Vagina (tissue), 2 donors: ENCODE data around the gene ESRRA. TPM values are rescaled to one million over a fixed set of nuclear protein-coding genes. Genes with fewer than 3 reads are reported as not detected.

ENCODE experiments used
- DNase-seq, 2 donors: peaks; one replicate each; pipeline ENCODE4 v3.0.0-alpha.2; 2017; ENCODE audit errors: extremely low spot score in 2 of 2
- H3K27ac ChIP-seq: fragments of 200-600 bp; sonication (generic); one replicate; pipeline ENCODE4 v1.5.1; 2019
- H3K27me3 ChIP-seq: fragments of 200-600 bp; sonication (generic); one replicate; pipeline ENCODE4 v1.5.1; 2019
- H3K36me3 ChIP-seq, 2 donors: fragments of 200-600 bp; sonication (generic); one replicate each; pipeline ENCODE4 v1.5.1; 2017 to 2019
- H3K4me1 ChIP-seq: fragments of 200-600 bp; sonication (generic); one replicate; pipeline ENCODE4 v1.5.1; 2019
- H3K4me3 ChIP-seq, 2 donors: fragments of 200-600 bp; sonication (generic); 1 replicate in 1 of 2; 2 replicates in 1 of 2; pipeline ENCODE4 v1.5.1; 2016 to 2019
- H3K9me3 ChIP-seq: fragments of 200-600 bp; sonication (generic); one replicate; pipeline ENCODE4 v1.5.1; 2019
- POLR2A ChIP-seq, 2 donors: fragments of 450-650 bp; IDR thresholded peaks; one replicate each; pipeline ENCODE4 v1.6.1; 2017; ENCODE audit warnings: antibody characterized with exemption in 2 of 2, mild to moderate bottlenecking in 2 of 2, moderate library complexity in 2 of 2
- POLR2AphosphoS5 ChIP-seq, 2 donors: sonication (generic); formaldehyde crosslinking; IDR thresholded peaks; one replicate each; pipeline ENCODE4 v1.9.0; 2017; ENCODE audit warnings: antibody characterized with exemption in 2 of 2, mild to moderate bottlenecking in 2 of 2, low read depth in 1 of 2; ENCODE audit not compliant: insufficient read depth in 1 of 2
- intact Hi-C: fragments of 100-400 bp; cut with DNase I; formaldehyde crosslinking; loops from one replicate; pipeline ENCODE4 v1.15.1; 2023
- total RNA-seq: library from RNA; depleted of rRNA; stranded (reverse); fragments of >200 nt; gene quantifications from one replicate; pipeline ENCODE4 v1.2.3, GENCODE V29; 2016
- TF ChIP-seq, protein P1 (sequence below), 3 experiments: fragments of 450-650 bp in 2 of 3; fragments of 200-600 bp in 1 of 3; sonication (generic) in 1 of 3; IDR thresholded peaks; one replicate each; pipeline ENCODE4 v1.5.1; 2017 to 2019; ENCODE audit warnings: antibody characterized with exemption in 3 of 3, mild to moderate bottlenecking in 2 of 3, moderate library complexity in 2 of 3

The ESRRA gene
- total RNA-seq, 1 donor from 2014 or later: 44.4 TPM

DNA sequence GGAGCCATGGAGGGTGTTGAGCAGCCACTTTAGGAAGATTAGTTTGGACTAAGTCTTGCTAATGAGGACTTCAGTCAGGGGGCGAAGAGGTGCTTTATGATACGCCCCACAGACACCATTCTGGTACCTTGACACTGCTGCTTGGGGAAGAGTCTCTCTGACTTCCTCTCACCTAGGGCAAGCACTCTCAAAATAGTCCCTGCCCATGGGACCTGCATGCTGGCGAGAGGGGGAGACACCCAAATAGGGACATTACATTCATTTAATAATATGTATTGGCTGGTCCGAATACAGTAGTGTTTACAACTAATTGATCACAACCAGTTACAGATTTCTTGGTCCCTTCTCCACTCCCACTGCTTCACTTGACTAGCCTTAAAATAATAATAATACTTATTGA lies 9.6 kb upstream of the ESRRA start:
- Histone ChIP-seq H3K4me3 (no peak overlapping the region), H3K27ac (no peak overlapping the region), H3K9me3 (no peaks in the 10 kb centered on the region), H3K27me3 (peaks cover 10% of the 10 kb centered on the region), H3K4me1 (peaks cover 41% of the 10 kb centered on the region), H3K36me3 (no peaks in the 10 kb centered on the region)
- TF ChIP-seq POLR2A (IDR thresholded peaks at IDR 0.05) (no peak), POLR2AphosphoS5 (IDR thresholded peaks at IDR 0.05; ENCODE audit: insufficient read depth in 1 of 2, low read depth in 1 of 2) (no peak)
- TF ChIP-seq, protein P1, sequence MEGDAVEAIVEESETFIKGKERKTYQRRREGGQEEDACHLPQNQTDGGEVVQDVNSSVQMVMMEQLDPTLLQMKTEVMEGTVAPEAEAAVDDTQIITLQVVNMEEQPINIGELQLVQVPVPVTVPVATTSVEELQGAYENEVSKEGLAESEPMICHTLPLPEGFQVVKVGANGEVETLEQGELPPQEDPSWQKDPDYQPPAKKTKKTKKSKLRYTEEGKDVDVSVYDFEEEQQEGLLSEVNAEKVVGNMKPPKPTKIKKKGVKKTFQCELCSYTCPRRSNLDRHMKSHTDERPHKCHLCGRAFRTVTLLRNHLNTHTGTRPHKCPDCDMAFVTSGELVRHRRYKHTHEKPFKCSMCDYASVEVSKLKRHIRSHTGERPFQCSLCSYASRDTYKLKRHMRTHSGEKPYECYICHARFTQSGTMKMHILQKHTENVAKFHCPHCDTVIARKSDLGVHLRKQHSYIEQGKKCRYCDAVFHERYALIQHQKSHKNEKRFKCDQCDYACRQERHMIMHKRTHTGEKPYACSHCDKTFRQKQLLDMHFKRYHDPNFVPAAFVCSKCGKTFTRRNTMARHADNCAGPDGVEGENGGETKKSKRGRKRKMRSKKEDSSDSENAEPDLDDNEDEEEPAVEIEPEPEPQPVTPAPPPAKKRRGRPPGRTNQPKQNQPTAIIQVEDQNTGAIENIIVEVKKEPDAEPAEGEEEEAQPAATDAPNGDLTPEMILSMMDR (IDR thresholded peaks at IDR 0.05): no peak
- no peak for DNase-seq
- intact Hi-C loops: loop anchor here (5.0 kb wide), 1 partner anchor 88 kb away; the partner anchor contains the start of gene FERMT3

DNA sequence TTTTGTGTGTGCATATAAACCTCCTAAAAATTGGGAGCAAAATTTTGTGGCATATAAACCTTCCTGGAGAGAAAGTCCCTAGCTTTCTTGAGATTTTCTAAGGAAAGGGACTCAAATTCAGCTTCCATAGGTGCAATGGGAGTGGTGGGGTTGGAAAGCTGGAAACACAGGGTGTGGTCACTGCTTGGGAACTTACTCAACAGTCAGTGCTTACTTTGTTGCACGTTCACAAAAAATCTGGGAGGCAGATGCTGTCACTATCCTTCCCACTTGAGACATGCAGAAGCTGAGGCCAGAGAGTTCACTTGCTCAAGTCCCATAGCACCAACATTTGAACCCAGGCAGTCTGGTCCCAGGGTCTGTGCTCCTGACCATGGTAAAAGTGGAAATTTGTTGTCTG lies 9.1 kb upstream of the ESRRA start:
- DNase-seq: no peak
- Histone ChIP-seq H3K27me3 (peaks cover 10% of the 10 kb centered on the region), H3K9me3 (no peaks in the 10 kb centered on the region), H3K27ac (no peak overlapping the region), H3K4me3 (no peak overlapping the region), H3K4me1 (peaks cover 38% of the 10 kb centered on the region), H3K36me3 (no peaks in the 10 kb centered on the region)
- intact Hi-C loops: loop anchor here (5.0 kb wide), 1 partner anchor 89 kb away; the partner anchor contains the start of gene FERMT3
- TF ChIP-seq POLR2A (IDR thresholded peaks at IDR 0.05): no peak
- no peak for TF ChIP-seq POLR2AphosphoS5 (IDR thresholded peaks at IDR 0.05; ENCODE audit: insufficient read depth in 1 of 2, low read depth in 1 of 2)
- TF ChIP-seq, protein P1 (IDR thresholded peaks at IDR 0.05): no peak

DNA sequence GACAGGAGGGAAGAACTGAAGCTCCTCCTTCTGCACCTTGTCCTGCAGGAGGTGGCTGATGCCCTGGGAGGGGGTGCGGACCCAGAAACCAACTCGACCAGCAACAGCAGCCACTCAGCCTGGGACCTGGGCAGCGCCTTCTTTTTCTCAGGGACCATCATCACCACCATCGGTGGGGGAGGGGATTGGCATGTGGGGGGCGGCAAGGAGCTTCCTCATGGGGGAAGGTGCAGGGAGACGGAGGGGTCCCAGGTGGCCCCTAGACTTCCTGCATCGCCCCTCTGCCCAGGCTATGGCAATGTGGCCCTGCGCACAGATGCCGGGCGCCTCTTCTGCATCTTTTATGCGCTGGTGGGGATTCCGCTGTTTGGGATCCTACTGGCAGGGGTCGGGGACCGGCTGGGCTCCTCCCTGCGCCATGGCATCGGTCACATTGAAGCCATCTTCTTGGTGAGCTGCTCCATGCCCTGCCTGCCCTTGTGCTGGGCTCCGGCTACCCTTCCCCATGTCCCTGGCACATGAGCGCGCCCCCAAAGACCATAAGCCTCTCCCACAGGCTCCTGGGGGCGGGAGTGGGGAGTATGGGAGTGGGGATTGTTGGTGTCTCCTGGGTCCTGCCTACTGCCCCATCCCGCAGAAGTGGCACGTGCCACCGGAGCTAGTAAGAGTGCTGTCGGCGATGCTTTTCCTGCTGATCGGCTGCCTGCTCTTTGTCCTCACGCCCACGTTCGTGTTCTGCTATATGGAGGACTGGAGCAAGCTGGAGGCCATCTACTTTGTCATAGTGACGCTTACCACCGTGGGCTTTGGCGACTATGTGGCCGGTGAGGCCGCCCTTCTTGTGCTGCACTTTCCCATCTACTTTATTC lies 8.3 kb upstream of the ESRRA start:
- no peak for DNase-seq
- no peaks in the 10 kb centered on the region for H3K36me3 ChIP-seq
- peaks cover 4% of the 10 kb centered on the region for H3K27me3 ChIP-seq
- peaks cover 31% of the 10 kb centered on the region for H3K4me1 ChIP-seq
- intact Hi-C loops: loop anchor here (5.0 kb wide), 1 partner anchor 90 kb away; the partner anchor contains the start of gene FERMT3
- no peak overlapping the region for H3K4me3 ChIP-seq
- TF ChIP-seq POLR2AphosphoS5 (IDR thresholded peaks at IDR 0.05; ENCODE audit: insufficient read depth in 1 of 2, low read depth in 1 of 2) (no peak), POLR2A (IDR thresholded peaks at IDR 0.05) (no peak)
- TF ChIP-seq, protein P1 (IDR thresholded peaks at IDR 0.05): no peak
- no peaks in the 10 kb centered on the region for H3K9me3 ChIP-seq
- H3K27ac ChIP-seq: no peak overlapping the region

DNA sequence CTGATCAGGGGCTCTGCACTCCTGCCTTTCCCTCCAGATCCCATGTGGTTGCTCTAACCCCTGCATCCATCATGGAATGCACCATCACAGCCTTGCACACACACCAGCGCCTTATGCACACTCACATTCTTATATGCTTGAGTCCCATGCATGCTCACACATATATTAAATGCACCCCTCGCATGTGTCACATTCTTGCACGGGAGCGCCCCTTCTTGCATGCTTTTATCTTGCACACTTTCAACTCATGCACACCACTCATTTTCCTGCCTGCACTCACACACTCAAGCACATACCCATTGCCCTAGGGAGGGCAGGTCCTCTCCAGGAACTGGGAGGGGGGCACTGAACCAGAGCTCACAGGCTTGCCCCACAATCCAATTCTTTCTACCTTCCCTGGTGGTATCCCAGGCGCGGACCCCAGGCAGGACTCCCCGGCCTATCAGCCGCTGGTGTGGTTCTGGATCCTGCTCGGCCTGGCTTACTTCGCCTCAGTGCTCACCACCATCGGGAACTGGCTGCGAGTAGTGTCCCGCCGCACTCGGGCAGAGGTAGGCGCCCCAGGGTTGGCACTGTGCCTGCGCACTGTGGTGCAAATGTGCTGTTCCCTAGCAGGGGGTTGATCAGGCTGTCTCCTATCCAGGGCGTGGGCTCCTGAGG lies 7.5 kb upstream of the ESRRA start:
- TF ChIP-seq, protein P1 (IDR thresholded peaks at IDR 0.05): no peak
- no peak for TF ChIP-seq POLR2AphosphoS5 (IDR thresholded peaks at IDR 0.05; ENCODE audit: insufficient read depth in 1 of 2, low read depth in 1 of 2)
- no peak for TF ChIP-seq POLR2A (IDR thresholded peaks at IDR 0.05)
- H3K4me1 ChIP-seq: peaks cover 25% of the 10 kb centered on the region
- no peaks in the 10 kb centered on the region for H3K36me3 ChIP-seq
- intact Hi-C loops: loop anchor here (5.0 kb wide), 1 partner anchor 91 kb away; the partner anchor contains the start of gene FERMT3
- H3K9me3 ChIP-seq: no peaks in the 10 kb centered on the region
- no peak for DNase-seq
- H3K27ac ChIP-seq: no peak overlapping the region
- no peaks in the 10 kb centered on the region for H3K27me3 ChIP-seq
- H3K4me3 ChIP-seq: no peak overlapping the region
